GM12878 (cell line): Measurements from ENCODE around the gene MEAK7. TPM values are rescaled to one million over a fixed set of nuclear protein-coding genes. Genes with fewer than 3 reads are reported as not detected.

ENCODE experiments used
- ATAC-seq: fragments of 200-7000 bp; cut with Tn5 transposase; 3 replicates; pipeline ENCODE4 v1.9.1; 2020; ENCODE audit warnings: mild to moderate bottlenecking, moderate library complexity
- BruUV-seq: library from RNA; stranded (reverse); fragments of 400-500 nt; replicated peaks from 2 replicates; lab custom pipeline; 2021; lab: Mats Ljungman, UMichigan
- CTCF ChIA-PET: fragments of 300-600 bp; sonication (Branson Sonifier 250); formaldehyde crosslinking; extraction: SDS; loops from one replicate; lab custom pipeline; 2021; ENCODE audit warnings: inconsistent platforms; lab: Yijun Ruan, JAX
- POLR2A ChIA-PET: fragments of 350-600 bp; formaldehyde crosslinking; extraction: SDS; loops from one replicate; lab custom pipeline; 2021; ENCODE audit warnings: inconsistent platforms; lab: Charles Lee
- RAD21 ChIA-PET: fragments of 300-600 bp; sonication (Branson Sonifier 250); formaldehyde crosslinking; loops from one replicate; lab custom pipeline; 2023; ENCODE audit warnings: antibody characterized with exemption; ENCODE audit not compliant: unreplicated experiment; lab: Charles Lee
- SMC1A ChIA-PET: fragments of 300-600 bp; sonication (Branson Sonifier 250); formaldehyde crosslinking; loops from one replicate; lab custom pipeline; 2023; ENCODE audit not compliant: unreplicated experiment, uncharacterized antibody; lab: Charles Lee
- DNase-seq: peaks from one replicate; pipeline ENCODE4 v3.0.0-alpha.2; 2011; ENCODE audit warnings: low read depth, low spot score
- FAIRE-seq: peaks from 3 replicates; lab custom pipeline; 2011; peaks lifted over from hg19 to GRCh38; lab: Jason Lieb, UNC
- H2AFZ ChIP-seq: 2 replicates; pipeline ENCODE4 v1.6.0; 2011; ENCODE audit warnings: low read depth, low read length, control low read depth; ENCODE audit not compliant: control insufficient read depth
- H3K27ac ChIP-seq: 2 replicates; pipeline ENCODE4 v1.5.1; 2011; ENCODE audit warnings: control low read depth; ENCODE audit not compliant: control insufficient read depth, insufficient read depth
- H3K27me3 ChIP-seq, 2 experiments: replicated peaks in 1 of 2; 2 replicates each; pipeline versions ENCODE4 v1.6.0 to v1.6.1; 2011; ENCODE audit warnings: low read length in 1 of 2; ENCODE audit not compliant: control insufficient read depth in 2 of 2, insufficient read depth in 2 of 2
- H3K36me3 ChIP-seq, 2 experiments: 2 replicates each; pipeline ENCODE4 v1.5.1; 2011; ENCODE audit warnings: low read length in 1 of 2; ENCODE audit not compliant: control insufficient read depth in 2 of 2, insufficient read depth in 2 of 2
- H3K4me1 ChIP-seq: 2 replicates; pipeline ENCODE4 v1.6.1; 2011; ENCODE audit warnings: mild to moderate bottlenecking, low read length, moderate library complexity, mixed read lengths; ENCODE audit not compliant: control insufficient read depth, insufficient read depth
- H3K4me2 ChIP-seq: 2 replicates; pipeline ENCODE4 v1.6.0; 2011; ENCODE audit warnings: control low read depth; ENCODE audit not compliant: control insufficient read depth, insufficient read depth
- H3K4me3 ChIP-seq: fragments of 200-600 bp; sonication (generic); 2 replicates; pipeline ENCODE4 v1.5.1; 2016
- H3K79me2 ChIP-seq: 2 replicates; pipeline ENCODE4 v1.6.0; 2011; ENCODE audit warnings: low read length; ENCODE audit not compliant: control insufficient read depth, insufficient read depth
- H3K9ac ChIP-seq: 2 replicates; pipeline ENCODE4 v1.8.0; 2011; ENCODE audit warnings: low read length, control low read depth, mixed read lengths; ENCODE audit not compliant: control insufficient read depth, insufficient read depth
- H3K9me3 ChIP-seq: replicated peaks from 3 replicates; pipeline ENCODE4 v1.5.1; 2011; ENCODE audit warnings: mild to moderate bottlenecking, low read length; ENCODE audit not compliant: control insufficient read depth, insufficient read depth
- H4K20me1 ChIP-seq: 2 replicates; pipeline ENCODE4 v1.6.0; 2011; ENCODE audit not compliant: control insufficient read depth, insufficient read depth
- BCL11A ChIP-seq: IDR thresholded peaks from 2 replicates; pipeline ENCODE4 v1.6.1; 2011; ENCODE audit warnings: low read depth, low read length
- BHLHE40 ChIP-seq, 2 experiments: fragments of 450-650 bp in 1 of 2; IDR thresholded peaks; 2 replicates each; pipeline ENCODE4 v1.6.1; 2011 to 2017; ENCODE audit warnings: low read depth in 2 of 2, borderline replicate concordance in 1 of 2, improper control_type of control experiment in 1 of 2, low read length in 1 of 2, mild to moderate bottlenecking in 1 of 2
- EED ChIP-seq: sonication (generic); IDR thresholded peaks from 2 replicates; pipeline ENCODE4 v1.6.1; 2016; ENCODE audit warnings: antibody characterized with exemption, low read depth
- IKZF2 ChIP-seq, 2 experiments: fragments of 450-650 bp; IDR thresholded peaks; 2 replicates each; pipeline ENCODE4 v1.6.1; 2017; ENCODE audit warnings: mild to moderate bottlenecking in 2 of 2, moderate library complexity in 2 of 2
- PKNOX1 ChIP-seq: fragments of 450-650 bp; IDR thresholded peaks from 2 replicates; pipeline ENCODE4 v1.6.1; 2016; ENCODE audit warnings: mild to moderate bottlenecking
- RFX5 ChIP-seq: IDR thresholded peaks from 2 replicates; pipeline ENCODE4 v1.6.1; 2011; ENCODE audit warnings: low read depth, low read length, improper control_type of control experiment
- RUNX3 ChIP-seq: IDR thresholded peaks from 2 replicates; pipeline ENCODE4 v1.6.1; 2012; ENCODE audit warnings: low read length, inconsistent platforms
- SIX5 ChIP-seq: IDR thresholded peaks from 2 replicates; pipeline ENCODE4 v1.6.1; 2011; ENCODE audit warnings: mild to moderate bottlenecking, low read depth, low read length, moderate library complexity; ENCODE audit not compliant: severe bottlenecking
- SMAD1 ChIP-seq: fragments of 450-650 bp; IDR thresholded peaks from 2 replicates; pipeline ENCODE4 v1.6.1; 2018; ENCODE audit warnings: mild to moderate bottlenecking, low read depth; ENCODE audit not compliant: partially characterized antibody
- SMC3 ChIP-seq: IDR thresholded peaks from 2 replicates; pipeline ENCODE4 v1.6.1; 2011; ENCODE audit warnings: low read length, improper control_type of control experiment, borderline replicate concordance
- SRF ChIP-seq, 2 experiments: IDR thresholded peaks; 2 replicates each; pipeline ENCODE4 v1.6.1; 2011; ENCODE audit warnings: low read depth in 2 of 2, low read length in 2 of 2, mild to moderate bottlenecking in 1 of 2, moderate library complexity in 1 of 2
- SUZ12 ChIP-seq: fragments of 200-600 bp; sonication (generic); IDR thresholded peaks from one replicate; pipeline ENCODE4 v1.6.1; 2018; ENCODE audit warnings: antibody characterized with exemption, mild to moderate bottlenecking; ENCODE audit not compliant: unreplicated experiment
- TCF3 ChIP-seq: IDR thresholded peaks from 2 replicates; pipeline ENCODE4 v1.6.1; 2012; ENCODE audit warnings: low read depth, mild to moderate bottlenecking, low read length, borderline replicate concordance; ENCODE audit not compliant: insufficient read depth
- ZBED1 ChIP-seq: IDR thresholded peaks from 2 replicates; pipeline ENCODE4 v1.6.1; 2016; ENCODE audit warnings: borderline replicate concordance
- WGBS: methylation state at CpG from one replicate; pipeline ENCODE4 v1.1.6; 2016; ENCODE audit warnings: low lambda C conversion rate; ENCODE audit not compliant: insufficient replicate concordance, insufficient coverage; ENCODE audit errors: missing lambda C conversion rate; 5-methylcytosine and 5-hydroxymethylcytosine counted together
- in situ Hi-C: fragments of 300-500 bp; cut with MboI; formaldehyde crosslinking; loops from 9 replicates; pipeline ENCODE4 v1.14.3; 2018; ENCODE audit warnings: mixed read lengths
- intact Hi-C: fragments of 100-400 bp; cut with micrococcal nuclease; formaldehyde crosslinking; loops from one replicate; pipeline ENCODE4 v1.14.2; 2022; ENCODE audit not compliant: unreplicated experiment
- polyA plus RNA-seq, 11 experiments: library from polyadenylated mRNA; depleted of rRNA in 4 of 11; unstranded in 6 of 11; stranded (reverse) in 5 of 11; fragments of >200 nt; fragmentation: Nextera tagmentation in 4 of 11; fragmentation: Illumina TruSeq in 1 of 11; extraction: Ambion mirVana in 4 of 11; extraction: Trizol in 1 of 11; gene quantifications; 1 replicate in 1 of 11; 2 replicates in 10 of 11; pipeline versions ENCODE4 v1.2.1 to v1.2.3, GENCODE V29; 2011 to 2016; ENCODE audit warnings: inconsistent platforms in 2 of 11, missing spikeins in 2 of 11, low read depth in 1 of 11
- total RNA-seq, 4 experiments: library from RNA; depleted of rRNA in 3 of 4; stranded (reverse); fragments of >200 nt in 3 of 4; fragmentation: Illumina TruSeq in 1 of 4; extraction: Trizol in 1 of 4; gene quantifications; 2 replicates each; pipeline versions ENCODE4 v1.2.1 to v1.2.3, GENCODE V29; 2013 to 2021
- TF ChIP-seq, protein P1 (sequence below): fragments of 450-650 bp; IDR thresholded peaks from 2 replicates; pipeline ENCODE4 v1.6.1; 2017; ENCODE audit warnings: low read depth, mild to moderate bottlenecking, moderate library complexity
- TF ChIP-seq, protein P2 (sequence below): fragments of 450-650 bp; IDR thresholded peaks from 2 replicates; pipeline ENCODE4 v1.6.1; 2017; ENCODE audit warnings: mild to moderate bottlenecking, low read depth, inconsistent platforms; ENCODE audit not compliant: poor library complexity, severe bottlenecking

The MEAK7 gene
- total and polyA plus RNA-seq, 10 of the 15 experiments (the other 5 are each of a cell fraction or from before 2014, with no cell fraction given), result 1.4 to 11.9 (median 6.4) TPM

DNA sequence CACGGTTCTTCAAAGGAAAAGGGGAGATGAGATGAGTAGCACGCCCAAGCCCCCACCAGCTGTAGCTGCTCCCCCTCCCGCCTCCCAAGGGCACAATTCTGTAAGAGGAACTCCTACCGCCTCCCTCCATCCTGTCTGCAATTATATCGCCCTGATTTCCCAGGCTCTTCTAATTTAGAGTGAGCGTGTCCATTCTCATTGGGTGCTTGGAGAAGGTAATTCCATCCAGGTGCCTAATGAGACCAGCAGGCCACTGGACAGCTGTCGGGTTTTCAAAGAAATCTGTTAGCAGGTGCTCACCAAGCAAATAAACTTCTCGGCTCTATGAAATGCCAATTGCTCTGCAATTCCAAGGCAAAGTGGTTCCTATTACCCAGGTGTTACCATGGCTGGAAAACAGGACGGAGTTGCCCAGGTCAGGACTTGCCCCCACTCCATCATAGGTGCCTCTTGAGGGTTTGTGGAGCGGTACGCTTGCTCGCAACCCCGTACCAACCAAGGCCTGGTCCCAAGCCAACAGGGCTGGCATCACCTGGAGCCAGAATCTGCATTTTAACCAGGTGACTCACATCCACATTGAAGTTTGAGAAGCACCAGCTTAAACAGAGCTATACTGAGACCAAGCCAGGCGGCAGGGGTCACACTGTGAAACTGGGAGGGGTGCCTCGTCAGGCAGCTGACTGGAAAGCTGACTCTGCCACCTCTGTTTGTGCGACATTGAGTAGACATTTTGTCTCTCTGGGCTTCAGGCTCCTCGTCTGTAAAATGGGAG lies 16.5 kb upstream of the MEAK7 start (continued):
- no peak for TF ChIP-seq SRF (IDR thresholded peaks at IDR 0.05; ENCODE audit: low read depth in 2 of 2, low read length in 2 of 2)
- TF ChIP-seq, all 136 proteins: peak for 0

GRCh38 chr16:84519855-84520254 lies 15.4 kb upstream of the MEAK7 start:
- Histone ChIP-seq H3K4me2 (peak overlapping the region; percentile 57; the same call in 1 of the 2 replicates), H3K4me1 (peaks cover 24% of the 10 kb centered on the region), H3K4me3 (no peak overlapping the region), H3K9me3 (no peaks in the 10 kb centered on the region), H3K27me3 (no peaks in the 10 kb centered on the region), H4K20me1 (no peaks in the 10 kb centered on the region), H2AFZ (peak overlapping the region; percentile 10; the same call in 1 of the 2 replicates), H3K27ac (peak overlapping the region; percentile 18; the same call in 1 of the 2 replicates), H3K36me3 (no peaks in the 10 kb centered on the region), H3K79me2 (no peaks in the 10 kb centered on the region), H3K9ac (peak overlapping the region; percentile 16; the same call in 1 of the 2 replicates)
- ChIA-PET CTCF (interaction anchor here (1.5 to 3.4 kb wide), 11 partner anchors 9 to 218 kb away, joined by 3 to 18 read pairs (median 6); no protein-coding TSS in a partner anchor), RAD21 (interaction anchor here (0.7 to 2.6 kb wide), 13 partner anchors 9 to 210 kb away, joined by 3 to 6 read pairs (median 5); no protein-coding TSS in a partner anchor), SMC1A (interaction anchor here (0.6 to 13.2 kb wide), 13 partner anchors 9 to 234 kb away, joined by 3 to 183 read pairs (median 4); no protein-coding TSS in a partner anchor), POLR2A (interaction anchor here (0.6 to 1.9 kb wide), 8 partner anchors 8 to 97 kb away, joined by 3 to 7 read pairs (median 3); no protein-coding TSS in a partner anchor)
- no peak for FAIRE-seq
- WGBS, result 18% methylated on average over 11 of the region's 11 CpGs
- DNase-seq, result no peak
- no TSS peak for BruUV-seq
- ATAC-seq, result peak; percentile 59
- in situ Hi-C loops (loop anchor here (25.0 kb wide), 1 partner anchor 442 kb away; no protein-coding TSS in a partner anchor), intact Hi-C loops (no loop called here)
- TF ChIP-seq PKNOX1, result no peak
- TF ChIP-seq, protein P1, sequence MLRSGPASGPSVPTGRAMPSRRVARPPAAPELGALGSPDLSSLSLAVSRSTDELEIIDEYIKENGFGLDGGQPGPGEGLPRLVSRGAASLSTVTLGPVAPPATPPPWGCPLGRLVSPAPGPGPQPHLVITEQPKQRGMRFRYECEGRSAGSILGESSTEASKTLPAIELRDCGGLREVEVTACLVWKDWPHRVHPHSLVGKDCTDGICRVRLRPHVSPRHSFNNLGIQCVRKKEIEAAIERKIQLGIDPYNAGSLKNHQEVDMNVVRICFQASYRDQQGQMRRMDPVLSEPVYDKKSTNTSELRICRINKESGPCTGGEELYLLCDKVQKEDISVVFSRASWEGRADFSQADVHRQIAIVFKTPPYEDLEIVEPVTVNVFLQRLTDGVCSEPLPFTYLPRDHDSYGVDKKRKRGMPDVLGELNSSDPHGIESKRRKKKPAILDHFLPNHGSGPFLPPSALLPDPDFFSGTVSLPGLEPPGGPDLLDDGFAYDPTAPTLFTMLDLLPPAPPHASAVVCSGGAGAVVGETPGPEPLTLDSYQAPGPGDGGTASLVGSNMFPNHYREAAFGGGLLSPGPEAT, result peak; percentile 87
- peak; percentile 28; the same call in 1 of the 2 replicates for TF ChIP-seq BCL11A
- TF ChIP-seq SIX5, result no peak
- peak; percentile 66; the same call in 1 of the 2 replicates for TF ChIP-seq EED
- no peak for TF ChIP-seq RFX5
- TF ChIP-seq, protein P2, sequence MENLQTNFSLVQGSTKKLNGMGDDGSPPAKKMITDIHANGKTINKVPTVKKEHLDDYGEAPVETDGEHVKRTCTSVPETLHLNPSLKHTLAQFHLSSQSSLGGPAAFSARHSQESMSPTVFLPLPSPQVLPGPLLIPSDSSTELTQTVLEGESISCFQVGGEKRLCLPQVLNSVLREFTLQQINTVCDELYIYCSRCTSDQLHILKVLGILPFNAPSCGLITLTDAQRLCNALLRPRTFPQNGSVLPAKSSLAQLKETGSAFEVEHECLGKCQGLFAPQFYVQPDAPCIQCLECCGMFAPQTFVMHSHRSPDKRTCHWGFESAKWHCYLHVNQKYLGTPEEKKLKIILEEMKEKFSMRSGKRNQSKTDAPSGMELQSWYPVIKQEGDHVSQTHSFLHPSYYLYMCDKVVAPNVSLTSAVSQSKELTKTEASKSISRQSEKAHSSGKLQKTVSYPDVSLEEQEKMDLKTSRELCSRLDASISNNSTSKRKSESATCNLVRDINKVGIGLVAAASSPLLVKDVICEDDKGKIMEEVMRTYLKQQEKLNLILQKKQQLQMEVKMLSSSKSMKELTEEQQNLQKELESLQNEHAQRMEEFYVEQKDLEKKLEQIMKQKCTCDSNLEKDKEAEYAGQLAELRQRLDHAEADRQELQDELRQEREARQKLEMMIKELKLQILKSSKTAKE, result peak; percentile 39
- TF ChIP-seq SMAD1, result no peak
- TF ChIP-seq ZBED1, result no peak
- TF ChIP-seq RUNX3, result peak; percentile 87
- peak; percentile 87 for TF ChIP-seq IKZF2 (IDR thresholded peaks at IDR 0.05)
- TF ChIP-seq TCF3, result no peak
- TF ChIP-seq BHLHE40 (IDR thresholded peaks at IDR 0.05; ENCODE audit: borderline replicate concordance in 1 of 2, low read depth in 2 of 2, low read length in 1 of 2), result peak; percentile 38 to 60; a peak in 2 of 4 replicates
- TF ChIP-seq SUZ12, result no peak
- TF ChIP-seq SMC3, result no peak
